Cardiac septum (tissue), 1 donor: ENCODE data around the gene FCN2. TPM values are rescaled to one million over a fixed set of nuclear protein-coding genes. Genes with fewer than 3 reads are reported as not detected.

Experiments
- DNase-seq: peaks from one replicate; pipeline ENCODE4 v3.0.0-alpha.2; 2020; ENCODE audit warnings: low spot score
- intact Hi-C: fragments of 100-400 bp; cut with DNase I; formaldehyde crosslinking; loops from one replicate; pipeline ENCODE4 v1.14.0; 2022
- long read RNA-seq: library from polyadenylated mRNA; unstranded; transcript quantifications from one replicate; pipeline ENCODE4 v2.0.0, GENCODE V29; 2021
- total RNA-seq: library from RNA; stranded (reverse); fragmentation: NEBNext Ultra II Directional; extraction: Animal tissue kit (Norgen Biotek cat#: 25700); gene quantifications from one replicate; pipeline ENCODE4 v1.2.1, GENCODE V29; 2021
- donor health status: DM: no; HTN: no; CAD: no.

The FCN2 gene
- not detected for total RNA-seq
- long read RNA-seq = 0 reads

GRCh38 chr9:134880484-134881312 lies at the start of gene FCN2:
Gene FCN2, plus strand, starts transcription at chr9:134880810. Its CDS starts 12 bp downstream, at chr9:134880822.
- intact Hi-C loops = loop anchor here (5.0 kb wide), 1 partner anchor 48 kb away; no protein-coding TSS in a partner anchor
- DNase-seq = no peak

- no peak for DNase-seq
- intact Hi-C loops = loop anchor here (5.0 kb wide), 1 partner anchor 51 kb away; the partner anchor contains the start of gene FCN2
Observed at GRCh38 chr9:134830926-134831720, 49.5 kb upstream of the FCN2 start.

- no peak for DNase-seq
- intact Hi-C loops = loop anchor here (5.0 kb wide), 1 partner anchor 50 kb away; the partner anchor contains the start of gene FCN2
Observed at GRCh38 chr9:134832471-134832870, 48.1 kb upstream of the FCN2 start.

GRCh38 chr9:134833294-134833880 lies 47.2 kb upstream of the FCN2 start:
- no peak for DNase-seq
- intact Hi-C loops = loop anchor here (5.0 kb wide), 1 partner anchor 49 kb away; the partner anchor contains the start of gene FCN2

GRCh38 chr9:134834217-134834956 lies 46.2 kb upstream of the FCN2 start:
- DNase-seq = no peak

GRCh38 chr9:134834957-134835419 lies 45.6 kb upstream of the FCN2 start:
- no peak for DNase-seq
- intact Hi-C loops = loop anchor here (5.0 kb wide), 1 partner anchor 47 kb away; the partner anchor contains the start of gene FCN2

More at GRCh38 chr9:134834217-134834956, 46.2 kb upstream of the FCN2 start:
- intact Hi-C loops = loop anchor here (5.0 kb wide), 1 partner anchor 48 kb away; the partner anchor contains the start of gene FCN2

GRCh38 chr9:134835448-134835847 lies 45.2 kb upstream of the FCN2 start:
- intact Hi-C loops = no loop called here
- no peak for DNase-seq

- no peak for DNase-seq
- intact Hi-C loops = no loop called here
Observed at GRCh38 chr9:134835987-134836386, 44.6 kb upstream of the FCN2 start.

- no peak for DNase-seq
- intact Hi-C loops = no loop called here
Observed at GRCh38 chr9:134836406-134836970, 44.1 kb upstream of the FCN2 start.

- intact Hi-C loops = no loop called here
- no peak for DNase-seq
Observed at GRCh38 chr9:134837529-134837928, 43.1 kb upstream of the FCN2 start.

- intact Hi-C loops = no loop called here
- DNase-seq = no peak
Observed at GRCh38 chr9:134838651-134839454, 41.8 kb upstream of the FCN2 start.

- intact Hi-C loops = no loop called here
- DNase-seq = no peak
Observed at GRCh38 chr9:134839455-134840125, 41.0 kb upstream of the FCN2 start.

- DNase-seq = no peak
Observed at GRCh38 chr9:134840511-134840910, 40.1 kb upstream of the FCN2 start.

GRCh38 chr9:134841180-134841904 lies 39.3 kb upstream of the FCN2 start:
- DNase-seq = no peak
- intact Hi-C loops = no loop called here

More at GRCh38 chr9:134840511-134840910, 40.1 kb upstream of the FCN2 start:
- intact Hi-C loops = no loop called here

- intact Hi-C loops = no loop called here
- no peak for DNase-seq
Observed at GRCh38 chr9:134842321-134842720, 38.3 kb upstream of the FCN2 start.

GRCh38 chr9:134843740-134844139 lies 36.9 kb upstream of the FCN2 start:
- intact Hi-C loops = no loop called here
- DNase-seq = no peak

GRCh38 chr9:134844821-134845220 lies 35.8 kb upstream of the FCN2 start:
- intact Hi-C loops = no loop called here
- DNase-seq = no peak
